GM21825 (cell line): ENCODE data around the gene HIGD2A.
"Not testable (repeated sequence)": the region's sequence is repeated elsewhere in the genome, so short reads cannot be mapped to it uniquely, and the experiment has no call there.

Experiments
- ATAC-seq: cut with Tn5 transposase; IDR thresholded peaks from one replicate; pipeline ENCODE4 v1.9.1; 2021; ENCODE audit warnings: mild to moderate bottlenecking, moderate library complexity; ENCODE audit not compliant: unreplicated experiment

The HIGD2A gene

GRCh38 chr5:176394096-176394495 is 5.5 kb downstream of the HIGD2A start:
- ATAC-seq = no peak

GRCh38 chr5:176394881-176395675 is 6.5 kb downstream of the HIGD2A start:
- no peak for ATAC-seq

- no peak for ATAC-seq
Observed at GRCh38 chr5:176396330-176396729, 7.8 kb downstream of the HIGD2A start.

- ATAC-seq = no peak
Observed at GRCh38 chr5:176397736-176398420, 9.3 kb downstream of the HIGD2A start.

- ATAC-seq = no peak
Observed at GRCh38 chr5:176400382-176401156, 12.0 kb downstream of the HIGD2A start.

- no peak for ATAC-seq
Observed at GRCh38 chr5:176401281-176402205, 13.0 kb downstream of the HIGD2A start.

GRCh38 chr5:176405656-176406435 is 17.3 kb downstream of the HIGD2A start:
- ATAC-seq = no peak

- ATAC-seq = no peak
Observed at GRCh38 chr5:176406436-176407052, 18.0 kb downstream of the HIGD2A start.

GRCh38 chr5:176407456-176408251 is 19.1 kb downstream of the HIGD2A start:
- ATAC-seq = no peak

- ATAC-seq = not testable (repeated sequence)
Observed at GRCh38 chr5:176408252-176408573, 19.7 kb downstream of the HIGD2A start.

GRCh38 chr5:176408590-176408989 is 20.0 kb downstream of the HIGD2A start:
- ATAC-seq = no peak

GRCh38 chr5:176409765-176410164 is 21.2 kb downstream of the HIGD2A start:
- ATAC-seq = no peak

GRCh38 chr5:176410486-176411180 is 22.1 kb downstream of the HIGD2A start:
- no peak for ATAC-seq

GRCh38 chr5:176412517-176413254 is 24.1 kb downstream of the HIGD2A start:
- ATAC-seq = no peak

- no peak for ATAC-seq
Observed at GRCh38 chr5:176413255-176413565, 24.7 kb downstream of the HIGD2A start.

GRCh38 chr5:176413709-176414191 is 25.2 kb downstream of the HIGD2A start:
- no peak for ATAC-seq

GRCh38 chr5:176414704-176415103 is 26.2 kb downstream of the HIGD2A start:
- no peak for ATAC-seq
